Fibroblast of pulmonary artery (primary cell): ENCODE results near the gene ARHGAP1.
A peak's percentile ranks its signal among the peaks of the same experiment; 100 is the strongest.

Source experiments
- DNase-seq: peaks from one replicate; pipeline ENCODE4 v3.0.0-alpha.2; 2010; ENCODE audit warnings: low read depth
- H3K4me3 ChIP-seq: replicated peaks from 2 replicates; pipeline ENCODE4 v1.5.1; 2011; ENCODE audit warnings: low read depth, mild to moderate bottlenecking, control low read depth, low read length, moderate library complexity
- CTCF ChIP-seq: IDR thresholded peaks from 2 replicates; pipeline ENCODE4 v1.5.1; 2011; ENCODE audit warnings: mild to moderate bottlenecking, control low read depth, low read length, inconsistent platforms; ENCODE audit errors: missing control alignments

ARHGAP1 gene

GRCh38 chr11:46693597-46694012 is 6.8 kb downstream of the ARHGAP1 start:
- TF ChIP-seq CTCF: no peak
- no peak for DNase-seq
- H3K4me3 ChIP-seq: no peak overlapping the region

- TF ChIP-seq CTCF: no peak
These were observed 8.0 kb downstream of the ARHGAP1 start for GRCh38 chr11:46692450-46692849.

GRCh38 chr11:46690702-46691101 is 9.7 kb downstream of the ARHGAP1 start:
- no peak for TF ChIP-seq CTCF
- no peak overlapping the region for H3K4me3 ChIP-seq
- DNase-seq: no peak

More at GRCh38 chr11:46692450-46692849, 8.0 kb downstream of the ARHGAP1 start:
- no peak overlapping the region for H3K4me3 ChIP-seq
- DNase-seq: no peak

GRCh38 chr11:46686886-46687795 is 13.3 kb downstream of the ARHGAP1 start:
- peak; percentile 86 for DNase-seq
- TF ChIP-seq CTCF: no peak
- H3K4me3 ChIP-seq: no peak overlapping the region

GRCh38 chr11:46684367-46684766 is 16.1 kb downstream of the ARHGAP1 start:
- DNase-seq: no peak
- H3K4me3 ChIP-seq: no peak overlapping the region
- no peak for TF ChIP-seq CTCF

- peak; percentile 49 for DNase-seq
- no peak for TF ChIP-seq CTCF
- H3K4me3 ChIP-seq: no peak overlapping the region
These were observed 17.4 kb downstream of the ARHGAP1 start for GRCh38 chr11:46682773-46683752.
